Raji (cell line): ENCODE measurements around the gene CDH23.

ENCODE experiments used
- POLR2A ChIP-seq: IDR thresholded peaks from 2 replicates; pipeline ENCODE4 v1.6.1; 2011; ENCODE audit warnings: low read depth, low read length, control low read depth; ENCODE audit not compliant: insufficient read depth

Gene CDH23

GRCh38 chr10:71564194-71564820 is 167.6 kb downstream of the CDH23 start:
- no peak for TF ChIP-seq POLR2A

- TF ChIP-seq POLR2A: no peak
These were observed 168.7 kb downstream of the CDH23 start for GRCh38 chr10:71565284-71566000.

- no peak for TF ChIP-seq POLR2A
These were observed 170.3 kb downstream of the CDH23 start for GRCh38 chr10:71567006-71567405.

- no peak for TF ChIP-seq POLR2A
These were observed 172.3 kb downstream of the CDH23 start for GRCh38 chr10:71568896-71569492.

- TF ChIP-seq POLR2A: no peak
These were observed 173.3 kb downstream of the CDH23 start for GRCh38 chr10:71569775-71570588.

GRCh38 chr10:71571460-71572175 is 174.9 kb downstream of the CDH23 start:
- no peak for TF ChIP-seq POLR2A

- no peak for TF ChIP-seq POLR2A
These were observed 176.2 kb downstream of the CDH23 start for GRCh38 chr10:71572962-71573361.

GRCh38 chr10:71573562-71574518 is 177.1 kb downstream of the CDH23 start:
- no peak for TF ChIP-seq POLR2A

- TF ChIP-seq POLR2A: no peak
These were observed 178.7 kb downstream of the CDH23 start for GRCh38 chr10:71575451-71575850.

- no peak for TF ChIP-seq POLR2A
These were observed 179.4 kb downstream of the CDH23 start for GRCh38 chr10:71575934-71576801.

- no peak for TF ChIP-seq POLR2A
These were observed 180.1 kb downstream of the CDH23 start for GRCh38 chr10:71576842-71577241.

- no peak for TF ChIP-seq POLR2A
These were observed 180.6 kb downstream of the CDH23 start for GRCh38 chr10:71577345-71577744.

GRCh38 chr10:71578069-71578468 is 181.3 kb downstream of the CDH23 start:
- TF ChIP-seq POLR2A: no peak
